SH-SY5Y (cell line): ENCODE data around the gene BAIAP3.

Source experiments
- GATA2 ChIP-seq: IDR thresholded peaks from 2 replicates; pipeline ENCODE4 v1.6.1; 2011; ENCODE audit warnings: mild to moderate bottlenecking, low read depth, low read length
- GATA3 ChIP-seq: IDR thresholded peaks from 2 replicates; pipeline ENCODE4 v1.6.1; 2011; ENCODE audit warnings: low read depth, mild to moderate bottlenecking, low read length, moderate library complexity

DNA sequence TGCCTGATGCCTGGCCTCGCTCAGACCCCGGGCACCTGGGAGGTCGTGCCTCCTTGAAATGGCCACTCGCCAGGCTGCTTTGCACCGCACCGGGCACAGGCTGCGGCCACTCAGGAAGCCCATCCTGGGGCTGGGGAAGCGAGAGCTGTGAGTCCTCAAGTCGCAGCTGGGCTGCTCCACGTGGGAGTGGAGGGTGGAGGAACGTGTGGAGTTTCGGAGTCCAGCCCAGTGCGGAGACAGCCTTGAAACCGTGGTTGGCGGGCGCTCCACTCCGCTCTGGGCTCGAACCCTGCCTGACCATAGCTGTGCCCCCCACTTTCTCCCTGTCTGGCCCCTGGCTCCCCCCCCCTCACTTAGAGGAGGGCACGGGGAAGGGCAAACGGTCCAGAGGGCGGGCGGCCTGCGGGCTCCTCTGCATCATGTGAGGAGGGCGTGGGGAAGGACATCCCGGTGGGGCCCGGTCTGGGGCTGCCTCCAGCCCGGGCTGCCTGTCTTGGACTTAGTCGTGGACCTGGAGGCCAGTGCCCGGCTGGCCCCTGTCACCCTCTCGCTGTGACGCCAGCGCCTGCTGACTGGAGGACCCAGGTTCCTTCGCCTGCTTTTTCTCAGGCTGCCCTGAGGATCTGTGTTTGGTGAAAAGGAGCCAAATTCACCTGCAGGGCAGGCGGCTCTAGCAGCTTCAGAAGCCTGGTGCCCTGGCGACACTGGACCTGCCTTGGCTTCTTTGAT is 21.5 kb upstream of the BAIAP3 start:
- TF ChIP-seq GATA3 (no peak), GATA2 (no peak)
